GM23338 (cell line): ENCODE measurements around the gene TBC1D9. TPM values are rescaled to one million over a fixed set of nuclear protein-coding genes. Genes with fewer than 3 reads are reported as not detected.

Source experiments
- ATAC-seq: fragments of 200-7000 bp; cut with Tn5 transposase; 3 replicates; pipeline ENCODE4 v1.9.1; 2020
- DNase-seq: peaks from one replicate; pipeline ENCODE4 v3.0.0-alpha.2; 2015; ENCODE audit warnings: low spot score
- H2AFZ ChIP-seq: fragments of 200-600 bp; sonication (generic); 2 replicates; pipeline ENCODE4 v1.8.0; 2016; ENCODE audit warnings: antibody characterized with exemption, mild to moderate bottlenecking, moderate library complexity
- H3F3A ChIP-seq: fragments of 200-600 bp; sonication (generic); replicated peaks from 2 replicates; pipeline ENCODE4 v1.8.0; 2017; ENCODE audit warnings: antibody characterized with exemption, mixed run types, low read depth
- H3K27ac ChIP-seq: fragments of 200-600 bp; sonication (generic); 2 replicates; pipeline ENCODE4 v1.6.1; 2016; ENCODE audit warnings: low read depth
- H3K27me3 ChIP-seq: fragments of 200-600 bp; sonication (generic); 2 replicates; pipeline ENCODE4 v1.8.0; 2016; ENCODE audit warnings: mild to moderate bottlenecking, mixed run types, moderate library complexity; ENCODE audit not compliant: insufficient read depth
- H3K36me3 ChIP-seq: fragments of 200-600 bp; sonication (generic); 2 replicates; pipeline ENCODE4 v1.8.0; 2016; ENCODE audit warnings: mild to moderate bottlenecking; ENCODE audit not compliant: insufficient read depth
- H3K4me1 ChIP-seq: fragments of 200-600 bp; sonication (generic); 2 replicates; pipeline ENCODE4 v1.8.0; 2016; ENCODE audit warnings: mild to moderate bottlenecking, moderate library complexity; ENCODE audit not compliant: insufficient read depth
- H3K4me2 ChIP-seq: fragments of 200-600 bp; sonication (generic); 2 replicates; pipeline ENCODE4 v1.7.1; 2017; ENCODE audit warnings: mixed run types
- H3K4me3 ChIP-seq: fragments of 200-600 bp; sonication (generic); 2 replicates; pipeline ENCODE4 v1.6.1; 2016; ENCODE audit warnings: mixed run types
- H3K79me2 ChIP-seq: fragments of 200-600 bp; sonication (generic); replicated peaks from 2 replicates; pipeline ENCODE4 v1.8.0; 2017; ENCODE audit warnings: mild to moderate bottlenecking; ENCODE audit not compliant: insufficient read depth
- H3K9me2 ChIP-seq: fragments of 200-600 bp; sonication (generic); 2 replicates; pipeline ENCODE4 v1.8.0; 2017; ENCODE audit not compliant: insufficient read depth
- H4K20me1 ChIP-seq: fragments of 200-600 bp; sonication (generic); replicated peaks from 2 replicates; pipeline ENCODE4 v1.8.0; 2017; ENCODE audit warnings: mild to moderate bottlenecking; ENCODE audit not compliant: insufficient read depth
- H3K27ac Mint-ChIP-seq: 2 replicates; pipeline ENCODE4 v1.8.0; 2020; ENCODE audit warnings: inconsistent platforms, mild to moderate bottlenecking, moderate library complexity, mixed read lengths
- H3K27me3 Mint-ChIP-seq: 3 replicates; pipeline ENCODE4 v1.8.0; 2022; ENCODE audit warnings: low read depth, mild to moderate bottlenecking, moderate library complexity, mixed read lengths, inconsistent platforms; ENCODE audit not compliant: insufficient read depth, poor library complexity
- H3K36me3 Mint-ChIP-seq: 3 replicates; pipeline ENCODE4 v1.8.0; 2021; ENCODE audit warnings: low read depth, mild to moderate bottlenecking, inconsistent platforms, moderate library complexity, mixed read lengths
- H3K4me1 Mint-ChIP-seq: 3 replicates; pipeline ENCODE4 v1.8.0; 2020; ENCODE audit warnings: mild to moderate bottlenecking, inconsistent platforms, mixed read lengths
- H3K4me3 Mint-ChIP-seq: 3 replicates; pipeline ENCODE4 v1.8.0; 2021; ENCODE audit warnings: moderate library complexity, mild to moderate bottlenecking, inconsistent platforms, mixed read lengths
- H3K9me3 Mint-ChIP-seq: 3 replicates; pipeline ENCODE4 v1.8.0; 2020; ENCODE audit warnings: moderate library complexity, mild to moderate bottlenecking, inconsistent platforms, mixed read lengths
- CREB1 ChIP-seq: fragments of 250-450 bp; sonication (Bioruptor Pico); IDR thresholded peaks from 2 replicates; pipeline ENCODE4 v1.5.0; 2020; ENCODE audit warnings: low read depth, mild to moderate bottlenecking, moderate library complexity
- EZH2 ChIP-seq: fragments of 200-600 bp; sonication (generic); IDR thresholded peaks from one replicate; pipeline ENCODE4 v1.8.0; 2017; ENCODE audit warnings: antibody characterized with exemption, mild to moderate bottlenecking, low read depth; ENCODE audit not compliant: unreplicated experiment
- EZH2phosphoT487 ChIP-seq: fragments of 200-600 bp; sonication (generic); IDR thresholded peaks from one replicate; pipeline ENCODE4 v1.8.1; 2018; ENCODE audit warnings: antibody characterized with exemption; ENCODE audit not compliant: unreplicated experiment
- JUNB ChIP-seq: IDR thresholded peaks from one replicate; pipeline ENCODE4 v1.6.1; 2016; ENCODE audit warnings: antibody characterized with exemption; ENCODE audit not compliant: unreplicated experiment
- NANOG ChIP-seq: IDR thresholded peaks from 2 replicates; pipeline ENCODE4 v1.6.1; 2016; ENCODE audit warnings: antibody characterized with exemption, borderline replicate concordance
- POLR2AphosphoS5 ChIP-seq: IDR thresholded peaks from 2 replicates; pipeline ENCODE4 v1.6.1; 2016; ENCODE audit warnings: antibody characterized with exemption, low read depth
- REST ChIP-seq: IDR thresholded peaks from one replicate; pipeline ENCODE4 v1.6.1; 2018; ENCODE audit warnings: antibody characterized with exemption; ENCODE audit not compliant: unreplicated experiment
- STAT1 ChIP-seq: IDR thresholded peaks from one replicate; pipeline ENCODE4 v1.6.1; 2016; ENCODE audit warnings: antibody characterized with exemption; ENCODE audit not compliant: unreplicated experiment
- ZNF114 ChIP-seq: fragments of 250-450 bp; sonication (Bioruptor Pico); IDR thresholded peaks from 2 replicates; pipeline ENCODE4 v1.5.0; 2020; ENCODE audit warnings: mild to moderate bottlenecking, moderate library complexity
- ZNF331 ChIP-seq: fragments of 250-450 bp; sonication (Bioruptor Pico); IDR thresholded peaks from 2 replicates; pipeline ENCODE4 v1.5.0; 2020; ENCODE audit warnings: low read depth, mild to moderate bottlenecking, moderate library complexity
- ZNF462 ChIP-seq: fragments of 250-450 bp; sonication (Bioruptor Pico); IDR thresholded peaks from 2 replicates; pipeline ENCODE4 v1.5.0; 2020; ENCODE audit warnings: mild to moderate bottlenecking, moderate library complexity
- polyA plus RNA-seq: library from polyadenylated mRNA; unstranded; fragments of >200 nt; fragmentation: Nextera tagmentation; extraction: Ambion mirVana; gene quantifications from 2 replicates; pipeline ENCODE4 v1.2.1, GENCODE V29; 2016
- total RNA-seq: library from RNA; depleted of rRNA; stranded (reverse); fragments of >200 nt; shearing (Covaris generic); gene quantifications from 2 replicates; pipeline ENCODE4 v1.2.3, GENCODE V29; 2014
- TF ChIP-seq, protein P1 (sequence below), 2 experiments: fragments of 200-600 bp in 1 of 2; sonication (generic) in 1 of 2; conservative IDR thresholded peaks; 2 replicates each; pipeline versions ENCODE4 v1.5.1 to v1.6.1; 2016 to 2017; ENCODE audit warnings: antibody characterized with exemption in 2 of 2, low read depth in 2 of 2, mild to moderate bottlenecking in 2 of 2, moderate library complexity in 1 of 2
- TF ChIP-seq, protein P2 (sequence below): IDR thresholded peaks from 2 replicates; pipeline ENCODE4 v1.6.1; 2016; ENCODE audit warnings: antibody characterized with exemption

The TBC1D9 gene
- total and polyA plus RNA-seq, 2 experiments from 2014 or later, result 0.03 to 0.56 TPM

DNA sequence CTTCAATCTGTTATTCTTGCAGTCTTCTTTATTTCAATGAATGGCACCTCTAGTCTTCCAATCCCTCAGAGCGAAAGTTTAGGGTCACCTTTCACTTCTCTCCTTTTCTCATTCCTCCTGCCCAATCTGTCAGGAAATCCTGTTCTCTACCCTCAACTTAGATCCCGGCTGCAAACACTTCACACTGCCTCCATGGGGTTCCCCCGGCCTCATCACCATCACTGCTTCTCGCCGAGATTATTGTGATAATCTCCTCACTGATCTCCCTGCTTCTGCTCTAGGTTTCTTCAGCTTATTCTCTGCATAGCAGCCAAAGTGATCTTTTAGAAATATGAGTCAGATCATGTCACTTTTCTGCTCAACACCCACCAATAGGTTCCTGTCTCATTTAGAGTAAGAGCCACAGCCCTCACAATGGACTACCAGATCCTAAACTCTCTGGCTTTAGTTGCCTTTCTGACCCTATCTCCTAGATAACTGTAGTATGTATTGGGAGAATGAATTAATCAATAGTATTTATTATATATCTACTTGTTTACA is 43.6 kb upstream of the TBC1D9 start:
- Histone ChIP-seq H2AFZ (no peak overlapping the region), H3K79me2 (no peaks in the 10 kb centered on the region), H3K36me3 (no peaks in the 10 kb centered on the region), H3K9me2 (no peaks in the 10 kb centered on the region), H3K4me2 (no peak overlapping the region), H3F3A (no peaks in the 10 kb centered on the region), H3K27ac (no peak overlapping the region), H3K4me1 (no peaks in the 10 kb centered on the region), H3K4me3 (no peak overlapping the region), H3K27me3 (no peaks in the 10 kb centered on the region), H4K20me1 (no peaks in the 10 kb centered on the region)
- DNase-seq, result no peak
- H3K27me3 Mint-ChIP-seq, result peaks cover 4% of the 10 kb centered on the region
- no peak for TF ChIP-seq NANOG
- no peak for TF ChIP-seq REST
- TF ChIP-seq ZNF331 (CRISPR knock-in tag), result no peak
- TF ChIP-seq POLR2AphosphoS5, result no peak
- no peak for TF ChIP-seq JUNB
- TF ChIP-seq ZNF462, result no peak
- TF ChIP-seq, protein P1, sequence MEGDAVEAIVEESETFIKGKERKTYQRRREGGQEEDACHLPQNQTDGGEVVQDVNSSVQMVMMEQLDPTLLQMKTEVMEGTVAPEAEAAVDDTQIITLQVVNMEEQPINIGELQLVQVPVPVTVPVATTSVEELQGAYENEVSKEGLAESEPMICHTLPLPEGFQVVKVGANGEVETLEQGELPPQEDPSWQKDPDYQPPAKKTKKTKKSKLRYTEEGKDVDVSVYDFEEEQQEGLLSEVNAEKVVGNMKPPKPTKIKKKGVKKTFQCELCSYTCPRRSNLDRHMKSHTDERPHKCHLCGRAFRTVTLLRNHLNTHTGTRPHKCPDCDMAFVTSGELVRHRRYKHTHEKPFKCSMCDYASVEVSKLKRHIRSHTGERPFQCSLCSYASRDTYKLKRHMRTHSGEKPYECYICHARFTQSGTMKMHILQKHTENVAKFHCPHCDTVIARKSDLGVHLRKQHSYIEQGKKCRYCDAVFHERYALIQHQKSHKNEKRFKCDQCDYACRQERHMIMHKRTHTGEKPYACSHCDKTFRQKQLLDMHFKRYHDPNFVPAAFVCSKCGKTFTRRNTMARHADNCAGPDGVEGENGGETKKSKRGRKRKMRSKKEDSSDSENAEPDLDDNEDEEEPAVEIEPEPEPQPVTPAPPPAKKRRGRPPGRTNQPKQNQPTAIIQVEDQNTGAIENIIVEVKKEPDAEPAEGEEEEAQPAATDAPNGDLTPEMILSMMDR (conservative IDR thresholded peaks at IDR 0.05; ENCODE audit: low read depth in 2 of 2), result no peak
- TF ChIP-seq CREB1 (CRISPR knock-in tag), result no peak
- TF ChIP-seq, protein P2, sequence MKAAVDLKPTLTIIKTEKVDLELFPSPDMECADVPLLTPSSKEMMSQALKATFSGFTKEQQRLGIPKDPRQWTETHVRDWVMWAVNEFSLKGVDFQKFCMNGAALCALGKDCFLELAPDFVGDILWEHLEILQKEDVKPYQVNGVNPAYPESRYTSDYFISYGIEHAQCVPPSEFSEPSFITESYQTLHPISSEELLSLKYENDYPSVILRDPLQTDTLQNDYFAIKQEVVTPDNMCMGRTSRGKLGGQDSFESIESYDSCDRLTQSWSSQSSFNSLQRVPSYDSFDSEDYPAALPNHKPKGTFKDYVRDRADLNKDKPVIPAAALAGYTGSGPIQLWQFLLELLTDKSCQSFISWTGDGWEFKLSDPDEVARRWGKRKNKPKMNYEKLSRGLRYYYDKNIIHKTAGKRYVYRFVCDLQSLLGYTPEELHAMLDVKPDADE, result no peak
- TF ChIP-seq STAT1, result no peak
- TF ChIP-seq EZH2phosphoT487, result no peak
- TF ChIP-seq EZH2, result no peak
- no peak for TF ChIP-seq ZNF114 (CRISPR knock-in tag)
- H3K4me3 Mint-ChIP-seq, result no peak overlapping the region
- no peaks in the 10 kb centered on the region for H3K36me3 Mint-ChIP-seq
- no peaks in the 10 kb centered on the region for H3K9me3 Mint-ChIP-seq
- ATAC-seq, result no peak
- no peaks in the 10 kb centered on the region for H3K4me1 Mint-ChIP-seq
- no peak overlapping the region for H3K27ac Mint-ChIP-seq
